T follicular helper cell (primary cell): ENCODE data around the gene SYNJ2.

Source experiments
- DNase-seq: peaks from one replicate; pipeline ENCODE4 v3.0.0-alpha.2; 2020; ENCODE audit warnings: low read depth

SYNJ2 gene

DNA sequence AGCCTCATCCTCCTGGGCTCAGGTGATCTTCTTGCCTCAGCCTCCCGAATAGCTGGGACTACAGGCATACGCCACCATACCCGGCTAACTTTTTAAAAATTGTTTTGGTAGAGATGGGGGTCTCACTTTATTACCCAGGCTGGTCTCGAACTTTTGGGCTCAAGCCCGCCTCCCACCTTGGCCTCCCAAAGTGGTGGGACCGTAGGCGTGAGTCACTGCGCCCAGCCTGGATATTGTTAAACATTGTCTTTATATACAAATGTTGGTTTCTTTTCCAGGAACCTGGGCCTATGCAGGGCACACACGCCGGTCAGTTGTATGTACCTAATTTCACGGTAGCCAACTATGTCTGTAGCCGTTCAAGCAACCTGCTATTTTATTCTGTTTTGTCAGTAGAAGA lies 60.1 kb downstream of the SYNJ2 start:
- DNase-seq = no peak

DNA sequence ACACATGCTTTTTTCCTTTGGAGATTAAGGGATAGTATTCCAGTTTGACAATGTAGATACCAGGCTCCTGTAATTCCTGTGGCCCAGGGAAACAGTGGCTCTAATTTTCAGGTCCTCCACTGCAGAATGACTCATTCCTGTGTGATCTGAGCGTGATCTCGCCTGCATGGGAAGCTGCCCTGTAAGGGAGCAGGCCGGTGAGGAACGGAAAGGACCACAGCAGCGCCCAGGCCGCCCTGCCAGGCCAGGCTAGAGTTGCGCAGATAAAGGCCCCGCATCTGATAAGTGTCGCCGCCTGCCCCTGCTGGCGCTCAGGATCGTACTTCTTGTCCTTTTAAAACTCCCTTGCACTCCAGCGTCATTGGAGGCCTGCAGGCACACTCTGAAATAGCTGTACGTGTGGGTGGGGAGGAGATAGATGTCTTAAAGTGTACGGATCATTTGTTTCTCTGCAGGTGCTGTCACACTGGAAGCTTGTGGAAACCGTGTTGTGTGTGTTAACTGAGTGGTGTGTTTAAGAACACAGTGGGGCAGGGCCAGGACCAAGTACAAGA lies 60.7 kb downstream of the SYNJ2 start:
- no peak for DNase-seq

GRCh38 chr6:158043008-158043407 lies 61.3 kb downstream of the SYNJ2 start:
- no peak for DNase-seq

GRCh38 chr6:158043586-158044524 lies 62.2 kb downstream of the SYNJ2 start:
- no peak for DNase-seq

DNA sequence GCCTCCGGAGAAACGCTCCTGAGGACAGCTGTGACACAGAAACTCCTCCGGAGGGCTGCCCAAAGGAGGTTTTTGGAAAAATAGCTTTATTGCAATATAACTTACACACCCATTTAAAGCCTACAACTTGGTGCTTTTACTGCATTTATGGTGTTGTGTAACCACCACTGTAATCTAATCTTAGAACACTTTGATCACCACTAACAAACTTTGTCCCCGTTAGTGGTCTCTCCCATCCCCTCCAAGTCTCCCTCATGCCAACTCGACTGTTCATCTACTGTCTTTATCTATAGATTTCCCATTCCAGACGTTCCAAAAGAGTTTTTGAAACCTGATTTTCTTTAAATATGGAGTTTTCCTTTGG lies 62.8 kb downstream of the SYNJ2 start:
- no peak for DNase-seq

DNA sequence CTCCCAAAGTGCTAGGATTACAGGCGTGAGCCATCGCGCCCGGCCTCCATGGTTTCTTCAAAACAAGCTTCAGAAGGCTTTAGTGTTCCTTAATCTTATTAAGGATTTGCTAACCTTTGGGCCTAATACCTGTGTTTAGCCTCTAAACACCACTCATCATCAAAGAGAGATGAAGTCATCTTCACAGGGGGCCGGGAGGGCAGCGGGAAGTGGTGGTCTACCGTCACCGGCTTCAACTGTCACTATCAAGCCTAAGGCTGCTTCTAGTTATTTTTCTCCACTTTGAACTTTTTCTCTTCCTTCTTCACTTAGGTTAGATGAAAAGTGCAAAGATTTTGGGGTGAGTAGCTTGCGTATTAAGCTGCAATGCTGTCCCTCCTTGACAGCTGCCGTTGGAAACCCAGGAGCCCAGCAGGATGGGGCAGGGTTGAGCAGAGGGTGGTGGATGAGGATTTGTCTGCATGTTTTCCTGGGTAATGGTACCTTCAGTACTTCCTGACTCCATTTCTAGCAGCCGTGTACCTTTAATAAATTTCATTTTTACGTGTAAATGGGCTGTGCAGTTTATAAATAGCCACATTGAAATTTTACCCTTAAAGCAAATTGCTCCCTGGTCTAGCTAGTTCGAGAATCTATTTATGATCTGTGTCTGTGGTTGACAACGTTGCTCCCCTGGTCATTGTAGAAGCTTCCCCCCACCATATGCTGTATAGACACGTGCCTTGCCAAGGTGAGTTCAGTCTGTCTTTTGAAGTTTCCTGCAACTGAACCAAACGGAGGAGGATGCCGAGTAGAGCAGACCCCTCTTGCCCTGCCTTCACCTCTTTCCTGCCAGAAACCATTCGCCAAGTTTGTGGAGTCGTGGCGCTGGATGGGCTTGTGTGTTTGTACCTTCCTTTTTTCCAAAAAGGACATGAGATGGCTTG lies 64.8 kb downstream of the SYNJ2 start:
- no peak for DNase-seq

- no peak for DNase-seq
Measured at GRCh38 chr6:158047127-158047518, 65.5 kb downstream of the SYNJ2 start.

DNA sequence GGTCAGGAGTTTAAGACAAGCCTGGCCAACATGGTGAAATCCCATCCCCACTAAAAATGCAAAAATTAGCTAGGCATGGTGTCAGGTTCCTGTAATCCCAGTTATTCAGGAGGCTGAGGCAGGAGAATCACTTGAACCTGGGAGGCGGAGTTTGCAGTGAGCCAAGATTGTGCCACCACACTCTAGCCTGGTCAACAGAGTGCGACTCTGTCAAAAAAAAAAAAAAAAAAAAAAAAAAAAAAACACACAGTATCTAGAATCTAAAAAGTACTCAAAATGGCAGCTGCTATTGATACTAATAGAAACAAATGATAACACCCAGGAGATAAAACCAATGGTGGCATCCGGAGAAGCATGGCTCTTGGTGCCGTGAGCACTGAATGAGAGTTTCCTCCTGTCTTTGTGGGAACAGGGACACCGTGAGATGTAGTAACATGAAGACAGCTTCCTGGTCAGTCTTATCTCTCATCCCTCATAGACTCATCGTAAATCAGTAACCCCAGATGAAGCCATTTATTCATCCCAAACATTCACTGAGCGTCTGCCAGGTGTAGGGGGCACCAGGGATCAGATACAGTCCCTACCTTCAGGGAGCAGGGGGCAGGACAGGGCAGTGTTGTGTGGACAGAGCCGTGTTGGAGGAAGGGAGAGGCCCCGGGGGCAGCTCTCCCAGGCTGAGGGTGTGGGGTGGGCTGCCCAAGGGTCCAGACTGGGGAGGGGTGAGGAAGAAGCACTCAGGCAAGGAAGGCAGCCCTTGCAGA lies 66.1 kb downstream of the SYNJ2 start:
- DNase-seq = no peak

GRCh38 chr6:158048589-158048988 lies 66.9 kb downstream of the SYNJ2 start:
- no peak for DNase-seq

DNA sequence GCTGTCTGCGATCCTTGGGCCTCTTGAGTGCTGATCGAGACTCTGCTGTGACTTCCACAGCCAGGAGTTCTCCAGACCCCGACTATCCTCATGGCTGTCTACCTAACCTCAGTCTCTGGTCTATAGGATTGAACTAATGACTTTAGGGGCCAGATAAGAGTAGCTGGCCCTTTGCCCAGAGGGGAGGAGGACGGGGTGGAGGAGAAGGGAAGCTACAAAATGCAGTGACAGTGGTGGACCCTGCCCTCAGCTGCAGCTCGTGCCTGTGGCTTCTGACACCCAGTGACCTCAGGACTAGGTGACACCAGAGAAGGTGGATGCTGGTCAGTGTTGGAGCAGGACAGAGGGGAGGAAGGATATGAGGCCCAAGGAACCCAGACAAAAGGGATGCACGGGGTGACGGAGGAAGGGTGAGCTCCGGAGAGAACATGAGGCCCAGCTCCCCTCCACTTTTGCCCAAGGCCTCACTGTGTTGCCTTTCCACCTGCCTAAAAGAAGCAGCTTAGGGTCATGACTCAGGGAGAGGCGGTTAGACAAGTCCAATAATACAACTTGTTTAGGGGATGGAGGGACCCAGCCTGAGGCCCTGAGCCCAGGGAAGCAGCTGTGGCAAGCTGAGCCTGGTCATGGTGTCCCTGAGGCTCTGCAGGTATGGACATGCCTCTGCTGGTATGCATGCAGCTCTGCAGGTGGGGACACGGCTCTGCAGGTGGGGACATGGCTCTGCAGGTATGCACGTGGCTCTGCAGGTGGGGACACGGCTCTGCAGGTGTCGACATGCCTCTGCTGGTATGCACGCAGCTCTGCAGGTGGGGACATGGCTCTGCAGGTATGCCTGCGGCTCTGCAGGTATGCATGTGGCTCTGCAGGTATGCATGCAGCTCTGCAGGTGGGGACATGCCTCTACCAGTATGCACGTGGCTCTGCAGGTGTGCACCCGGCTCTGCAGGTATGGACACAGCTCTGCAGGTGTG lies 67.7 kb downstream of the SYNJ2 start:
- DNase-seq = no peak

GRCh38 chr6:158050107-158050735 lies 68.6 kb downstream of the SYNJ2 start:
- no peak for DNase-seq

DNA sequence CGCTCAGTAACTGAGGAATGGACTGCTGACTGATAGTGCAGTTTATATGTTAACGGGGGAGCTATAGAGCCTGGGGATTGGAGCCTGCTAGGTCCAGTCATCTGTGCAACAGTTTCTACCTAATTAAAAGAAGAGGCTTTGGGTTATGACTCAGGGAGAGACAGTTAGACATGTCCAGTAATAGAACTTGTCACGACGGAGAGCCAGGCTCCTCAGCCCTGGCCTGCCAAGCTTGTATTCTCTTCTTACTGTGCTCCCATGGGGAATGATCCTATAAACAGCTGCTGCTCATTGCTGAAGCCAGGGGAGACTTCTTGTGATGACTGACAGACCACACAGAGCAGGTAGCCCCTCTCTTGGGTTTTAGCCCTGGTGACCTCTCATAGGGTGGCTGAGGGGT lies 69.3 kb downstream of the SYNJ2 start:
- no peak for DNase-seq

DNA sequence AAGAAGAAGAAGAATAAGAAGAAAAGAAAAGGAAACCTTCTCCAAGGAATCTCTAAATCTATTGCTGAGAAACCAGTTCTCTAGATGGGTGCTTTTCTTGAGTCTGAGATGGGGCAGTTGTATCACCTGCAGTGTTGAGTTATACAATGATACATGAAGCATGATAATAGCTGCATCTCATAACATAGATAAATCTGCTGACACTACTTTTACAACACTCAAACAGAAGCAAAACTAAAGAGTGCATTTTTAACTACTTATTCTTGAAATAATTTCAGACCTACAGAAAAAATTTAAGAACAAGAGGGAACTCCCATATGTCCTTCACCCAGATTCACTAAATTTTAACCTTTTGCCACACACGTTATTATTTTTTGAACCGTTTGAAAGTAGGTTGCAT lies 70.3 kb downstream of the SYNJ2 start:
- DNase-seq = no peak

DNA sequence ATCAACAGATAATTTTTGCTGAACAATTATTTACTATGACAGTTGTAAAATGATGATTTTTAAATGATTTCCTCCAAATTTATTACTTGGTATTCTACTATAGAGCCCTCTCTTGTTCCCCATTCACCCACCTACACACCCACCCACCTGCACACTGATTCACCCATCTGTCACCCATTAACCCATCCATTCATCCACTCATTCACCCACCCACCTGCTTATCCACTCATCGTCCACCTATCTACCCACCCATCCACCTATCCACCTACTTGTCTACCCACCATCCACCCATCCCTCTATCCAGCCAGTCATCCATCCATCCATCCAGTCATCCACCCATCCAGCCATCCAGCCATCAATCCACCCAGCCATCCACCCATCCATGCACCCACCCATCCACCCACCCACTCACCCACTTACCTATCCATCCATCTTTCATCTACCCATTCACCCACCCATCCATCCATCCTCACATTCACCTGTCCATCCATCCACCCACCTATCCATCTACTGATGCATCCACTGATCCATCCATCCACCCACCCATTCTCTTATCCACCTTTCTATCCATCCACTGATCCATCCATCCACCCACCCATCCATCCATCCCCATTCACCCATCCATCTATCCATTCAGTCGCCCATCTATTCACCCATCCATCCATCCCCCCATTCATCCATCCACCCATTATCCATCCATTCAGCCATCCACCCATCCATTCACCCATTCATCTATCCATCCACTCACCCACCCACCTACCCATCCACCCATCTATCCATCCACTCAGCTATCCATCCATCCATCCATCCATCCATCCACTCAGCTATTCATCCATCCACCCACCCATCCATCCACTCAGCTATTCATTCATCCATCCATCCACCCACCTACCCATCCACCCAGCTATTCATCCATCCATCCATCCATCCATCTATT lies 72.0 kb downstream of the SYNJ2 start:
- DNase-seq = no peak

DNA sequence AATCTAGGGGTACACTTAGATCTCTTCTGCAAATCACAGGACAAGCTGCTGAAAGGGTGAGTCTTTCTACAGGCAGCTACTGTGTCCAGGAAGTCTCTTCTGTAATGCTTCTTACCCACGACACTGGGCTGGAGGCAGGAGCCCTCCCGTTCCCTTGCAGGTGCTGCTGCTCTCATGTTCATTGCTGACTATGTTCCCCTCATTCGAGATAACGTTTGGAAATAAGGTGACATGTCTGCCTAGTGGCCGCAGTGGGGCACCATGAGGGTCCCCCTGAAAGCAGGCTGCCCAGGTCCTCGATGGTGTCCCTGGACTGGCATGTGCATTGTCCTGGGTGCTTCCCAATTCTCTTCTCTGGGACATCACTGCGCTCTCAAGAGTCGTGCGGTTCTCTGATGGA lies 74.7 kb downstream of the SYNJ2 start:
- no peak for DNase-seq

DNA sequence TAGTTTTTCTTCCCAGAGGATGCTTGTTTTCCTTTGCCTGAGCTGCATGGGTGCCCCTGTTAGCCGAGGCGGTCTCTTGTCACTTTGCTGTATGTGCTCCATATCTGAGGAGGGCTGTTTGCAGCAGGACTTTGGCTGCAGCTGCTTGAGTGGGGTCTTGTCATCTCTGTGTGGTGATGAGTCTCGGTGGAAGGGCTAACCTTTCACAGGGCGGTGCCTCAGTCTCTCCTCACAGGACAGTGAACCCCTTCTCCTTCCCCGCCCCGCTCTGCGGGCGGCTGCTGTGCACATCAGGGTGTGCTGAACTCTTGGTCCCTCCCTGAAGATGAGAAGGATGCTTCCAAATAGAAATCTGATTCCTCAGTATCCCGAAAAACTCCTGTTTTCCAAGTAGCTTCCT lies 75.1 kb downstream of the SYNJ2 start:
- DNase-seq = no peak

DNA sequence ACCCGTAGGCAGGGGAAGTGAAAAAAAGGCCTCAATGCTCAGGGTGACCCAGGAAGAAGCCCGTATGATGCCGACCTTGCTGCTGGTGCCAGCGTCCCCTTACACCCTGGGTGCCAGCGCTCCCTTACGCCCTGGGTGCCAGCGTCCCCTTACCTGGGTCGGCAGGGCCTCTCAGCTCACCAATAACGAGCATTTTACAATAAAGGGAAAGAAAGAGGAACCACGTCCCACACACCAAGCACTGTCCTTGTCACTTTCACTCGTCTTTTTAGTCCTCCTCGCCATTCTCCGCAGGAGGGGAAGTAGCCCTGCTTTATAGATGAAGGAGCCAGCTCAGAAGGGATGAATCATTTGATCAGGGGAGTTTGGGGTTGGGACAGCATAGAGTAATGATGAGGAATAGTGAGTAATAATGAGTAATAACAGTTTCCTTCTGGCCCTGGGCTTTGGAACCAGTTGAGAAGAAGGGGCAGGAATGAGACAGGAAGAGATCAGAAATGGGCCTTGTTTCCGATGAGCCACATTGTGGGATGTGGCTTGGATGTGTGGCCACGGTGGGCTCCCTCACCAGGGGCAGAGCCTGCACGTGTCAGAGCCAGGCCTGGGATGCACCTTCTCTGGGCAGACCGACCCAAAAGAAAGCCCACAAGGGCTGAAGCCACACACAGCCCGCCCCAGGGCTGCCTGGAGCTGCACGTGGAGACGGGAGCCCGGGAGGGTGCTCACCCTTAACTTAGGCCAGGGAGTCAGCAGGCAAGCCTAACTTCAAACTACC lies 75.7 kb downstream of the SYNJ2 start:
- DNase-seq = no peak

GRCh38 chr6:158058171-158058651 lies 76.5 kb downstream of the SYNJ2 start:
- no peak for DNase-seq
